HG02588 (cell line): ENCODE data around the gene MRLN.
"Not testable (repeated sequence)": the region's sequence is repeated elsewhere in the genome, so short reads cannot be mapped to it uniquely, and the experiment has no call there.

Experiments used
- ATAC-seq: cut with Tn5 transposase; IDR thresholded peaks from one replicate; pipeline ENCODE4 v1.9.1; 2021; ENCODE audit warnings: mild to moderate bottlenecking, moderate library complexity; ENCODE audit not compliant: unreplicated experiment

Gene MRLN

GRCh38 chr10:59748834-59749233 is 4.4 kb downstream of the MRLN start:
- no peak for ATAC-seq

- no peak for ATAC-seq
Observed at GRCh38 chr10:59745163-59745650, 8.0 kb downstream of the MRLN start.

- not testable (repeated sequence) for ATAC-seq
Observed at GRCh38 chr10:59744762-59745161, 8.5 kb downstream of the MRLN start.

DNA sequence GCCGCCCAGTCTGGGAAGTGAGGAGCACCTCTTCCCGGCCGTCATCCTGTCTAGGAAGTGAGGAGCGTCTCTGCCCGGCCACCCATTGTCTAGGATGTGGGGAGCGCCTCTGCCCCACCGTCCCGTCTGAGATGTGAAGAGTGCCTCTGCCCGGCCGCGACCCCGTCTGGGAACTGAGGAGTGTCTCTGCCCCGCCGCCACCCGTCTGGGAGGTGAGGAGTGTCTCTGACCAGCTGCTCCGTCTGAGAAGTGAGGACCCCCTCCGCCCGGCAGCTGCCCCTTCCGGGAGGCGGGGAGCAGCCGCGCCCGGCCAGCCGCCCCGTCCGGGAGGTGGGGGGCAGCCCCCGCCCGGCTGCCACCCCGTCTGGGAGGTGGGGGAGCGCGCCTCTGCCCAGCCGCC is 9.1 kb downstream of the MRLN start:
- not testable (repeated sequence) for ATAC-seq

DNA sequence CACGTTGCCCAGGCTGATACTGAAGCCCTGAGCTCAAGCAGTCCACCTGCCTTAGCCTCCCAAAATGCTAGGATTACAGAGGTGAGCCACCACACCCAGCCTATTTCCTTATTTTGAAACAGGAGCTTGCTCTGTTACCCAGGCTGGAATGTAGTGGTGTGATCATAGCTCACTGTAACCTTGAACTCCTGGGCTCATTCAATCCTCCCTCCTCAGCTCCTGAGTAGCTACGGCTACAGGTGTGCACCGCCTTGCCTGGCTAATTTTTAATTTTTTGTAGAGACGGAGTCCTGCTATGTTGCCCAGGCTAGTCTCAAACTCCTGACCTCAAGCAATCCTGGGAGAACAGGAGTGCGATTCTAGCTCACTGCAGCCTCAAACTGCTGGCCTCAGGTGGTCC is 11.7 kb downstream of the MRLN start:
- no peak for ATAC-seq

- no peak for ATAC-seq
Observed at GRCh38 chr10:59741048-59741447, 12.2 kb downstream of the MRLN start.

- no peak for ATAC-seq
Observed at GRCh38 chr10:59736749-59737148, 16.5 kb downstream of the MRLN start.

DNA sequence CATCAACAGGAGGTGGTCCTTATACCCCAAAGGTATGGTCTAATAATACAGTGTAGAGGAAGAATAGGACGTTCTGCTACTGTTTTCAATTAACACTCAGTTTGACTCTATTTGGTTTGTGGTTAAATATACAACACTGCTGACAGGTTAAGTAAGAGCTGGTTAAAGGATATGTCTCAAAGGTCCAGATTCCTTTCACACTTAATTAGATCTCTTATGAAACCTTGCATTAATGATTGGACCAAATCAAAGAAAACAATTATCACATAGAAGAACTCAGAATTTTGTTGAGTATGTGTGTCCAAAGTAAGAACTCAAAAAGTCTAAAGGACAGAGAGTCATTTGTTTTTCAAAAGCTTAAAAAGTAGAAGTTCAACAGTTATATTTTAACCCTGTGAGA is 18.0 kb downstream of the MRLN start:
- no peak for ATAC-seq

DNA sequence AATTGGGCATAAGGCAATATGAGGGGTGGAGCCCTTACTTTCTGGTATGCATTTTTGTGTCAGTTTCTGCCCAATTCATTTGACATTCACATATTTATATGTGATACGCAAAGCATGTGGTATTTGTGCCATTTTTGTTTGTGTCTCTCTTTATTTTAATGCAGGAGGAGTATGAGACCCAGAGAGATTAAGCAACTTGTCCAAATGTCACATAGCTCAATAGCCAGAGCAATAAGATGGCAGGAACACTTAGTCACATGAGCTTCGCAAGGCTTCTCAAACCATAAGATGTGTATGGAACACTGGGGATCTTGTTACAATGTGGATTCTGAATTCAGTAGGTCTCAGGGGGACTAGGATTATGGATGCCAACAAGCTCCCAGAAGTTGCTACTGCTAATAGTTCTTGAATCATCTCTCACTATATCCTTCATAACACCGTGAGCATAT is 19.2 kb downstream of the MRLN start:
- ATAC-seq: no peak

GRCh38 chr10:59733321-59734013 is 19.8 kb downstream of the MRLN start:
- ATAC-seq: not testable (repeated sequence)

GRCh38 chr10:59732849-59733248 is 20.4 kb downstream of the MRLN start:
- ATAC-seq: not testable (repeated sequence)

DNA sequence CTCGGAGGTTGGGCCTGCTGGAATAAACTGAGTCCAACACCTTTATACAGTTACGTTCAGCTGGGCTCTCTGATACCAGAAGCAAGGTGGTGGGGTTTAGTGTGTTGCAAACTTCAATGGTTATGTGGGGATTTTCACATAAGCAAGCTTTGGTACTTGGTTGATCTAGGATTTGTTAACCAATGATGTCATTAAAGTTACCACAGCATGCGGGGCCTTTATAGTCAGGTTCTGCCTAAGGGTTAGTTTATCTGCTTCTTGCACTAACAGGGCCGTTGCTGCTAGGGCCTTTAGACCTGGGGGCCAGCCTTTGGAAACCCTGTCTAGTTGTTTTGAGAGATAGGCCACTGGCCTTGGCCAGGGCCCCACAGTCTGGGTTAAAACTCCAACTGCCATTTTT is 24.1 kb downstream of the MRLN start:
- not testable (repeated sequence) for ATAC-seq

DNA sequence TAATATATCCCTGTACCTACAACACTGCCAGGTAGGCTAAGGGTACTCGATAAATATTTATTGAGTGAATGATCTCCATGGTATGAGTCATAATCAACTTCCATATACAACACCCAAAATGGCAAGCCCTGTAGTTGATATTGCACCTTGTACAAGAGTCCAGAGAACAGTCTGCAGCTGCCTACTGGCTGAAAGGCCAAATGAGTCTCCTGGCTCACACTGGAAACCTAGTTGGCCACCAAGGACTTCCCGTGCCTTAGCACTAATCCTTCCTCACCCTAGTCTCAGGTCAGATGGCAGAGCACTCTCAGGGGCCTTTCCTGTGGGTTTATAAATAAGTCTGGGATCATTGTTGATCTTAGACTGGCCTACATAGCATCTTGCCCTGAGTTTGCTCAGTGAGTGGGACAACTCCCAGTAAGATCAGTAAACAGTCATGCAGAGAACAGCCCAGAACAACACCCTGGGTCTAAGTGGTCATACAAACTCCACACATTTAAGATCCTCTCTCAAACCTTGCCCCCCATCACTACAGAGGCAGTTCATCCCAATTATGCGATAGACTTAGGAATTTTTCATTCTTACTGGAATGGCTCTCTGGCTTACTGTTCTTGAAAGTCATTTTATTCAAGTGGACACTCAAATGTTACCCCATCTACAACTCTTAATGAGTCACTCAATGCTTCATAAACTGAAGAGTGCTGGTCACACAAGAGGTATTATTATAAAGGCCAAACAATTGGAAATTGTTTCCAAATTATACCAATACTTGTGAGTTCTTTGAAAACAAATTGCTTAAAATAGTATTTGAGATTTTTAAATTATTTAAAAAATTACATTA is 28.9 kb downstream of the MRLN start:
- no peak for ATAC-seq

GRCh38 chr10:59720377-59720776 is 32.9 kb downstream of the MRLN start:
- ATAC-seq: no peak

DNA sequence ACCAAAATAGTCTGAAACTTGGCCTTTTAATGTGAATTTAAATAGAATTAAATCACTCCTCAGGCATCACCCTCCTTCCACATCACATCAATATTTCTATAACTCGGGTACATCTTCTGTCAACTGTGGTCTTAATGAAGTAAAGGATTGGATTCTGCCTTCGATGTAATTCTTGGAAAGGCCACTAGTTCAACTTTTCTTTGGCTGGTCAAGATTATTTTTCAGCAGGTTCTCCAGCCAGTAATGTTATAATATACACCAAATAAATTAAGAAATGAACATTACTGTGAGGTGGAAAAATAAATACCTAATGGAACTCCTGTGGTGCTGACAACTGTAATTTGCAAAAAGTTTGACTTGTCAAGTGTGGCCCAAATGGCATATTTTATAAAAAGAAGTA is 33.9 kb downstream of the MRLN start:
- ATAC-seq: no peak

DNA sequence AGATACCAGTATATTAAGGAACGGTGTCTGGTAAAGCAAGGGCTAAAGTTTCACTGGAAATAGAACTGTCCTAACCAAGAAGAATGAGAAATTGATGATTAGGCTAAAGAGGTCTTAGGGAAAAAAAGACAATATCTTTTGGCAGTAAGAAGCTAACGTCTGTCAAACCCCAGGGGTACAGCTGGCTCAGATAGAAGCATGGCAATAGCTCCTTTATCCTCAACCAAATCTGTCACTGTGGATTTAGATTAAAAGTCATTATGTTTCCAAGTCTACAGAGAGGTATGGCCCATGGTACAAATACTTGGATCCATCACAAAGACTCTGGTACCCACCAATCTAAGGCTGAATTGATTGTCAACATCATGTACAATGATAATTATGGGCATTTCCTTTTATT is 35.0 kb downstream of the MRLN start:
- ATAC-seq: no peak

- no peak for ATAC-seq
Observed at GRCh38 chr10:59713196-59713821, 39.9 kb downstream of the MRLN start.

DNA sequence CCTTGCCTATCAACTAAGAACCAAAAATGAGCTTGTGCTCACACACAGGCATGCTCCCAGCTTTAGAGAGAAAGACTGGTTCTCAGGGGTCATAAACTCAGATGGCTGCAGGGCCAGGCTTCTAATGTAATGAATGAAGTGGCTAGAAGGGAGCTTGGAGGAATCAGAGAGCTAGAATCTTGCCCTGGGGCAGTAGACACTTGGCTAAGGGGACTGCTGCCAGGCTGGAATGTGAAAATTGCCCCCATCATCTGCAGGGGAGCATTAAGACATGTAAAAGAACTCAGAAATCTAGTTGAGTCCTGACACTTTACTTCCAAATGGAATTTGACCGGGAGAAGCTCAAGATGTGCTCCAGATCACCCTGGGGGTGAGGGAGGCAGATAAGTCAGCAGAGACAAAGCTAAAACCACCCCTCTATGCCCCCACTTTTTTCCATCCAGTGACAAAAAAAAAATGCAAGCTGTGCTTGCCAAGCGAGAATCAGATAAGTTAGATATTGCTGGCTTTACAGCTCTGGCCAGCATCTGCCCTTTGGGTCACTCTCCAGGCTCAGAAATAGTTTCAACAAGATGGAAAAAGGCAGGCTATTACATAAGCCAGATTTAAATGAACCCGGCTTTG is 41.3 kb downstream of the MRLN start:
- ATAC-seq: no peak

- ATAC-seq: peak; percentile 68
Observed at GRCh38 chr10:59709395-59710125, 43.7 kb downstream of the MRLN start, which contains the start of gene SLC16A9. Gene SLC16A9 (minus strand): TSS chr10:59709850. CDS start chr10:59684291, 25,559 bp downstream.

GRCh38 chr10:59708816-59709394 is 44.4 kb downstream of the MRLN start:
- ATAC-seq: no peak
